DND-41 (cell line): ENCODE data around the gene ASCC2.

Experiments used
- EZH2 ChIP-seq: IDR thresholded peaks from 3 replicates; pipeline ENCODE4 v1.6.1; 2012; ENCODE audit warnings: borderline replicate concordance, low read depth, mild to moderate bottlenecking, moderate library complexity, low read length, inconsistent platforms; ENCODE audit not compliant: severe bottlenecking
- TF ChIP-seq, protein P1 (sequence below): IDR thresholded peaks from 2 replicates; pipeline ENCODE4 v1.5.1; 2012; ENCODE audit warnings: borderline replicate concordance, low read length, moderate library complexity, mild to moderate bottlenecking; ENCODE audit not compliant: poor library complexity, severe bottlenecking; ENCODE audit errors: extremely low read depth

DNA sequence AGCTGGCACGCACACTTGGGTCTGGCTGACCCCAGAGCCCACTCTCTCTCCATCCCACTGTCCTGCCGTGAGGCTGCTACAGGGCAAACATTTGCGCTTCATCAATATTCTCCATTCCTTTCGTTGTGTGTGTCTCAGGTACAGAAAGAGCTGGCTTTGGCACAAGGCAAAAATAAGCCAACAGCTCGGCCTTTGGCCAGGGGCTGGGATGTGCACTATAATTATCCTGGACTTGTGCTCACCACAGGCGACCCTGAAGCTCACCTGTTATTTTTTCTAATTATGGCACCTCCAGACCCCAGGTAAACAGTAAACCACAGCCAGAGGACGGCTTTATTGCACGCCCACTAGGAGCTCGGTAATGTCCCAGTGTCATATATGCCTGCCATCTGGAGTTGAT is 82.2 kb downstream of the ASCC2 start:
- no peak for TF ChIP-seq EZH2
- TF ChIP-seq, protein P1, sequence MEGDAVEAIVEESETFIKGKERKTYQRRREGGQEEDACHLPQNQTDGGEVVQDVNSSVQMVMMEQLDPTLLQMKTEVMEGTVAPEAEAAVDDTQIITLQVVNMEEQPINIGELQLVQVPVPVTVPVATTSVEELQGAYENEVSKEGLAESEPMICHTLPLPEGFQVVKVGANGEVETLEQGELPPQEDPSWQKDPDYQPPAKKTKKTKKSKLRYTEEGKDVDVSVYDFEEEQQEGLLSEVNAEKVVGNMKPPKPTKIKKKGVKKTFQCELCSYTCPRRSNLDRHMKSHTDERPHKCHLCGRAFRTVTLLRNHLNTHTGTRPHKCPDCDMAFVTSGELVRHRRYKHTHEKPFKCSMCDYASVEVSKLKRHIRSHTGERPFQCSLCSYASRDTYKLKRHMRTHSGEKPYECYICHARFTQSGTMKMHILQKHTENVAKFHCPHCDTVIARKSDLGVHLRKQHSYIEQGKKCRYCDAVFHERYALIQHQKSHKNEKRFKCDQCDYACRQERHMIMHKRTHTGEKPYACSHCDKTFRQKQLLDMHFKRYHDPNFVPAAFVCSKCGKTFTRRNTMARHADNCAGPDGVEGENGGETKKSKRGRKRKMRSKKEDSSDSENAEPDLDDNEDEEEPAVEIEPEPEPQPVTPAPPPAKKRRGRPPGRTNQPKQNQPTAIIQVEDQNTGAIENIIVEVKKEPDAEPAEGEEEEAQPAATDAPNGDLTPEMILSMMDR: no peak
